GM21447 (cell line): ENCODE data around the gene TPM1.

ENCODE experiments used
- ATAC-seq: cut with Tn5 transposase; IDR thresholded peaks from one replicate; pipeline ENCODE4 v1.9.1; 2021; ENCODE audit not compliant: unreplicated experiment

Gene TPM1

GRCh38 chr15:63040954-63041353 is 1.6 kb upstream of the TPM1 start:
- no peak for ATAC-seq

GRCh38 chr15:63041402-63041973 is 1.1 kb upstream of the TPM1 start:
- ATAC-seq: no peak

DNA sequence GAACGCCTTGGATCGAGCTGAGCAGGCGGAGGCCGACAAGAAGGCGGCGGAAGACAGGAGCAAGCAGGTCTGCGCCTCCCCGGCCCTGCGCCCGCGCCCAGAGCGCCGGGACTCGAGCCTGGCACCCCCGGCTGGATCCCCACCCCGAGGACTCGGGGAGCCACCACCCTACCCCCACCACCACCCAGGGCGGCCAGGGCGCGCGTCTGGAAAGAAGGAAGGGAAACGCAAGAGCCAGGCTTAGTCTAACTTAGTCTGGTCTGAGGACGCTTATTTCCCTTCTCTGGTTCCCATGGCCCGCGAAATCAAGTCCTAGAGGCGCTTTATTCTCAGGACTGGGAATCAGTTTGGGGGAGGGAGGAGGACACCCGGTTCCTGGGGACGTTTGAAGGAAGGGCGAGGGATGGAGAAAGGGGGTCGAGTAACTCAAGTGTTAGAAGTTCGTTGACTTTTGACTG is 359 bp downstream of the TPM1 start:
- no peak for ATAC-seq

DNA sequence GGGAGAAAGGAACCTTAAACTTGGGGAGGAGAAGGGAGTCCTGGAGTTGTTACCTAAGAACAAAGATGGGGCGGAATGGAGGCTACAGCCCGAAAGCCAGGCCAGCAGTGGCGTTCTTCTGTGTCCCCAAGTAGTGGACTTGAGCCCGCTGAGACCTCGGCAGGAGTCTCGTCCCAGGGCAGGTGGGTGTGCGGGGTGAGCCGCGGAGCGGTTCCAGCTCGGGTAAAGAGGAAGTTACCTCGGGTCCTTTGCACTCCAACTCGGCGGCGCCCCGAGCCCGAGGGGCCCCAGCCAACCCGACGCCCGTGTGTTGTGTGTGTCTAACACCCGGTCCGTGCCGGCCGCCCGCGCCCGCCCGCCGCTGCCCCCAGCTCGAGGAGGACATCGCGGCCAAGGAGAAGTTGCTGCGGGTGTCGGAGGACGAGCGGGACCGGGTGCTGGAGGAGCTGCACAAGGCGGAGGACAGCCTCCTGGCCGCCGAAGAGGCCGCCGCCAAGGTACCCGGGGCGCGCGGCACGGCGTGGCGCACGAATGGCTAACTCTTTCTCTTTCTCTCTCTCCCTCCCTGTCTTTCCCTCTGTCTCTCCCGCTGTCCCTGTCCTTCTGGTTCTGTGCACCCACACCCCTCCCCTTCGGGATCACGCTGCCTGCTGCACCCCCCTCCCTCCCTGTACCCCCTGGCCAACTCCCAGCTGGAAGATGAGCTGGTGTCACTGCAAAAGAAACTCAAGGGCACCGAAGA is 959 bp downstream of the TPM1 start:
- no peak for ATAC-seq

- ATAC-seq: no peak
Measured at GRCh38 chr15:63044077-63044644, 1.6 kb downstream of the TPM1 start.

DNA sequence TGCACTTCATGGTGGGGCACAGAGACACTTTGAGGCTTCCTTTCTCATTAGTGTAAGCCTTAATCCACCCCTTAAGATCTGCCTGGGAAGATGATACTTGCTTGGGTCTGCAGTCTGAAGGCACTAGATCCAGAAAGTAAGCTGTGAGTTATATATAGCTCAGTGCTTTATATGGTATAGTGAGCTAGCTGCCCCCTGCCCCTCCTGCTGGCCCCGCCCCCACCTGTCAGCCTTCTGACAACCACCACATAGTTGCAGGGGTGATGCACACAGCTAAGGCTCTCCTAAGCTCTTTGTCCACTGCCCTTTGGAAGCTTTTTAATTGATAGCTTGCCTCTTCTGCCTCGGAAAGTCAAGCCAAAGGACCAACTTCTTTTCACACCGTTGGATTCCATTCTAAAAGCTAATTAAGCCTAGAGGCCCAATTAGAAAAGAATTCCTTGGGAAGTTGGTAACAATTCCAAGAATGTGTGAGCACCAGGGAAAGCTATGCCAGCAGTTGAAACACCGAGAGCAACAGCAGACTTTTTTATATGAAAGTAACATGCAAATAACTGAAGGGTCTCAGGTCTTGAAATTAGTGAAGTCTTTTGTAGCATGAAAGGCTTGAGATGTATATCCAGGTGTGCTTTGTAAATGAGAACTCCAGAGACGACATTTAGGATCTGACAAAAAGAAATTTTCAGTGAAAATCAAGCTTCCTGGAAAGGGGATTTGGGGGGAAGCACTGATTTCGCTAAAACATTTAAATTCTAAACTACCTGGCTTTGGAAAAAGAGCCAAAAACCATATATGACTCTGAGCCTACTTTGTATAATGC is 2.3 kb downstream of the TPM1 start:
- ATAC-seq: no peak

- ATAC-seq: no peak
Measured at GRCh38 chr15:63045465-63045840, 2.9 kb downstream of the TPM1 start.

GRCh38 chr15:63045879-63046278 is 3.3 kb downstream of the TPM1 start:
- ATAC-seq: no peak

DNA sequence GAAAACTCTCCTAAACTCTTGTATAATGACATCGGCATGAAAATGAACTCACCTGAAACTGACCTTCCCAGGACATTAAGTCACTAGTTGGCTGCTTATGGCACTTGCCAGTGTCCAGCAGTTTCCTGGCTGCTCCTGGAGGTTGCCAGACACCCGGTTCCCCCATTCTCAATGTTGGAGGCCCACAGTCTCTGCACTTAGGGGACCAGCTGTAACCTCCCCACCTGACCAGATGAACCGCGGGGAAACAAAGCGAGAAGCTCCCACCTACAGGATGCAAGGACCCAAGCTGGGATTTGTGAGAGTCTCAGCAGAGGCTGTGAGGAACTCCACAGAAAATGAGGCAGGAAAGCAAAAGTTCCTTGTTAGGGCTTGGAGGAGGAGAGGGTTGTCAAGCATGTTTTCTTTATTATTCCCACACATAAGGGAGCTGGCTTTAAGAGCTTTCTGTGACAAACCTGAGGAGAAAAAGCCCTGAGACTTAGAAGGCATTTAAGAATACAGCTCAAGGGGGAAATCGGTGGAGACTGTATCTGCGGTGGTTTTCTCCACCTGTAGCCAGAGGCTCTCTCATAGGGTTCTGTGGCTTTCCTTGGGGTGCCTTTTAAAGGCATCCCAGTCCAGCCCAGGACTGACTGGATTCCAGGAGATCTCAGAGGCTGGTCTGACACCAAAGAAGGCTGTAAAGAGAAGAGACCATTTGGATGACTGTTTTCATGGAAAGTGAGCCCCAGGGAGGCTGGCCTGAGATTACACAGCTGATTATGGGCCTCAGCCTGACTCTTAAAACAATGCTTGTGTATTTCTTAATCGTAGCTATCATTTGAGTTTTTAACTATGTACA is 4.6 kb downstream of the TPM1 start:
- ATAC-seq: no peak

- ATAC-seq: no peak
Measured at GRCh38 chr15:63047792-63048114, 5.2 kb downstream of the TPM1 start.

DNA sequence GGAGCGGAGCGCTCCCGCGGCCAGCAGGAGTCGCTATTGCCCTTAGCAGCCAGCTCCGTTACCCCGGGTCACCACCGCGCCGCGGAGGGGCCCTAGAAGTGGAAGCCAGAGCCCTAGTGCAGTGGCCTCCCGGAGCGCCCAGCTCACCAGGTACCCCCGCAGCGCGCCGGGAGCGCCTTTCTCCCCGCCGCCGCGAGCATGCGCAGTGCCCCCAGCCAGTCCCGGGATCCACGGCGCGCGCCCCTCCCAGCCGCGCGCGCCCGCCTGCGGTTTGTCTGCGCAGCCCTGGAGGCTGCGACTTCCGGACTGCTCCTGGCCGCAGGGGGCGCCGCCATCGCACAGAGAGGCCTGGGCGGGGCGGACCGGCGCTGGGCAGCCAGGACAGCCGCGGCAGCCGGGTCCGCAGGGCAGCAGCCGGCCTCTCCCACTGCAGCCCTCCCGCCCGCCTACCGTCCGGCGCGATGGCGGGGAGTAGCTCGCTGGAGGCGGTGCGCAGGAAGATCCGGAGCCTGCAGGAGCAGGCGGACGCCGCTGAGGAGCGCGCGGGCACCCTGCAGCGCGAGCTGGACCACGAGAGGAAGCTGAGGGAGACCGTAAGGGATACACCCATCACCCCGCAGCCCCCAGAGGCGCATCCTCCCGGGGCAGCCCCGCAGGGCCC is 5.7 kb downstream of the TPM1 start:
- peak; percentile 87 for ATAC-seq

- no peak for ATAC-seq
Measured at GRCh38 chr15:63048776-63049665, 6.5 kb downstream of the TPM1 start.

DNA sequence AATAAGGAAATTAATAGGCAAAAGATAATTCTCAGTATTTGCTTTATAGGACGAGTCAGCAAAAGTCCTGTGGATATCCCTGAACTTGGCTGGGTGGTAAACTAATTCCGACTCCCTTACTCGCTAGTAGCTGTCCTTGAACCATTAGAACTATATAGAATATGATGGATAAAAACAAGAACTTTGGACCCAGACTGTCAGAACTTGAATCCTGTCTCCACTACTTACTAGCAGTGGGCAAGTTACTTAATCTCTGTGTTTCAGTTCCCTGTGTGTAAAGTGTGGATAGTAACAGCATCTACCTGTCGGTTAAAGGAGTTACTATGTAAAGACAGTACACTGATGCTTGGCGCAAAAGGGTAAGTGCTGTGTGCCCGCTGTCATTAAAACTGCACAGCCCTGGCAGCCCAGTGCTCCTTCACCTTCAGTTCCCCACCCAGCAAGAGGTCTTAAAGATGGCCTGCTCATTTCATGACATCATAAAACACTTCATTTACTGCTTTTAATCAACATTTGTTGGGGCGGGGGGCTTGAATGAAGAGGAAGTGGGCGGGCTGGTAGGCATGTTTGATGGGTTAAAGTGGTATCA is 7.3 kb downstream of the TPM1 start:
- ATAC-seq: no peak

- ATAC-seq: no peak
Measured at GRCh38 chr15:63050731-63051155, 8.2 kb downstream of the TPM1 start.

- no peak for ATAC-seq
Measured at GRCh38 chr15:63051156-63052066, 8.9 kb downstream of the TPM1 start.

DNA sequence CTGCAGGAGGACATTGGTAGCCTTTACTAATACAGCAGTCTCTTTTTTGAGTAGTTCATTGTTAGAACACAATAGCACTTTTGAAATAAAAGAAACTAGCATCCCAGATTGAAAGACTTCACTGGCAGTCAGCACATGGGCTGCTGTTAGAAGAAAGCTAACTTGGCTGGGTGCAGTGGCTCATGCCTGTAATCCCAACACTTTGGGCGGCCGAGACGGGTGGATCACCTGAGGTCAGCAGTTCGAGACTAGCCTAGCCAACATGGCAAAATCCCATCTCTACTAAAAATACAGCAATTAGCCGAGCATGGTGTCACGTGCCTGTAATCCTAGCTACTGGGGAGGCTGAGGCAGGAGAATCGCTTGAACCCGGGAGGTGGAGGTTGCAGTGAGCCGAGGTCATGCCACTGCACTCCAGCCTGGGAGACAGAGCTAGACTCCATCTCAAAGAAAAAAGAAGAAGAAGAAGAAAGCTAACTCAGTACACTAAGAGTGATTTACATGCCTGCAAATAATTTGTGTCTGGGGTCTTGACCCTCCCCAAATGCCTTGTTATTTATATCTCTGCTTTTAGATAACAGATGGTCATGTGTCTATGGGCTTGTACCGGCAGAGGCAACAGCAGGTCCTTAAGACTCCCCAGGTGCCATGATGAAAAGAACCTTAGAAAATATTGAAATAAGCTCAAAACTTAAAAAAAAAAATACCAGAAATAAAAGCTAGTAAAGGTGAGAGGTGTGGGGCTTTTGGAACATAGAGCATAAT is 9.7 kb downstream of the TPM1 start:
- no peak for ATAC-seq
